Mesodermal cell (in vitro differentiated cells): ENCODE results near the gene JOSD1. TPM values are rescaled to one million over a fixed set of nuclear protein-coding genes. Genes with fewer than 3 reads are reported as not detected.
A peak's percentile ranks its signal among the peaks of the same experiment; 100 is the strongest.

Experiments
- H3K27ac ChIP-seq: 2 replicates; pipeline ENCODE4 v1.7.0; 2013; ENCODE audit warnings: mild to moderate bottlenecking, low read depth, low read length, moderate library complexity; ENCODE audit not compliant: severe bottlenecking
- H3K36me3 ChIP-seq: 2 replicates; pipeline ENCODE4 v1.7.1; 2013; ENCODE audit warnings: mild to moderate bottlenecking, low read length, moderate library complexity; ENCODE audit not compliant: control insufficient read depth, insufficient read depth
- H3K4me1 ChIP-seq: one replicate; pipeline ENCODE4 v1.7.1; 2013; ENCODE audit warnings: mild to moderate bottlenecking, low read length; ENCODE audit not compliant: insufficient read depth, control insufficient read depth, poor library complexity, severe bottlenecking
- H3K4me3 ChIP-seq: 2 replicates; pipeline ENCODE4 v1.7.0; 2013; ENCODE audit warnings: low read length, control low read depth, mild to moderate bottlenecking; ENCODE audit not compliant: insufficient read depth, poor library complexity, severe bottlenecking; ENCODE audit errors: extremely low read depth
- H3K9me3 ChIP-seq: 2 replicates; pipeline ENCODE4 v1.7.1; 2013; ENCODE audit warnings: mild to moderate bottlenecking, low read length, moderate library complexity; ENCODE audit not compliant: control insufficient read depth
- WGBS, 2 experiments: methylation state at CpG; one replicate each; pipeline ENCODE4 v1.1.5; 2013; ENCODE audit warnings: missing lambda C conversion rate in 2 of 2; ENCODE audit not compliant: insufficient coverage in 2 of 2; 5-methylcytosine and 5-hydroxymethylcytosine counted together
- polyA plus RNA-seq, 2 experiments: library from polyadenylated mRNA; stranded (reverse); fragments of 50-300 nt; gene quantifications; one replicate each; pipeline ENCODE4 v1.2.3, GENCODE V29; 2013

The JOSD1 gene
- 31.7 TPM for polyA plus RNA-seq (2013, experiment 1 of 2)
- 28.9 TPM for polyA plus RNA-seq (2013, experiment 2 of 2)

DNA sequence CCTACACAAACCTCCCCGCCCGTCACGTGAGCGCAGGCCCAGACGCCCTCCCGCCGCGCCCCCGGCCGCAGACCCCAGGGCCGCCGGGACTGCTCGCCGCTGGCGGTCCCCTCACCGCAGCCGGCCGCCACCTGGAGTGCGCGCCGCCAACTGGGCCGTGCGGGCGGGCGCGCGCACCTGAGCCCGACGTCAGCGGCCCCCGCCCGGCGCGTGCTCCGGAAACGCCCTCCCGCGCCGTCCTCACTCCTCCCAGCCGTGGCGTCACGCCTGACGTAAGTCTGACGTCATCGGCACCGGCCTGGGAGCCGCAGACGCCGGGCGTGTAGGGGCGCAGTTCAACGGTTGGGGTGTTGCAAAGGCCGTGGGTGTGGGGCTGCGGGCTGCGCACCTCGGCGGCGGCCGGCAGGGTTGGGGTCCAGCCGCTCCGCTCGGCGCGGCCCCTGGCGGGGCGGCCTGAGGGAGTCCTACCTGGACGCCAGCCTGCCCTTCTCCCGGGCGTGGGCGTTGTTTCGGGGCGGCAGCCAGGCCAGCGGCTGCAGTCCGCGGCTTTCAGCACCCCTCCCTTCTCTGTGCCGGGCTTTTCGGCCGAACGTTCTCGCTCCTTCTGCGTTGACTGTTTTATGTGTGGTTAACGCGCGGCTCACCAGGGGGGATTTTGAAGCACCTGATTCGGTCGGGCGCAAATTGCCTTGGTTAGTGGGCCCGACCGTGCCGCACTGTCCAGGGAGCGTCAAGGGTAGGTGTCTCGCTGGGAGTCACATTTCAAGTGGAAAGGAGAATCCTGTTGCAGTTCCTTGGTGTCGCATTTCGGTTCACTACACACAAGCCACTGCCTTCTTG is at the start of gene JOSD1:
Gene JOSD1, minus strand, starts transcription at position 155 of the 840 bp plus-strand sequence. CDS start 956 bp downstream, outside the sequence.
- 0% methylated on average over 62 to 75 of the region's 94 CpGs for WGBS, 2 experiments
- H3K4me1 ChIP-seq, result peaks cover 27% of the 10 kb centered on the region
- H3K4me3 ChIP-seq, result peak within 1 kb of the TSS; percentile 84
- H3K27ac ChIP-seq, result peak within 1 kb of the TSS; percentile 86
- H3K9me3 ChIP-seq, result no peaks in the 10 kb centered on the region
- H3K36me3 ChIP-seq, result peaks cover 23% of the 10 kb centered on the region

DNA sequence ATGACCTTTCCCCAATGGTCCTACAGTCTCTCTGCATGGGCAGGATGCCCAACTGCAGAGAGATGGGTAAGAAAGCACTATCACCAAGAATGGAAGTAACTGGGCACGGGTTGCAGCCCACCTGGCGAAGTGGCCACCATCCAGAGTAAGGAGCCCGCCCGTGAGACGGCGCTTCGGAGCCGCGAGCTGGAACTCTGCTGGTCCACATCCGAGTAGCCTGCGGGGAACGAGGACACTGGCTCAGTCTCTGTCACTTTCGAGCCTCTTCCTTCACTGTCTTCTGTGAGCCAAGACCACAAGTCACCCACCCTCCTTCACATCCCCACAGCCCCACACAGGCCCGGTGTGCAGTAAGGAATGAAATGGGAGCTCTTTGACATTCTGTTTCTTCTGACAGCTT is 49.4 kb upstream of the JOSD1 start:
- Histone ChIP-seq H3K36me3 (peaks cover 80% of the 10 kb centered on the region), H3K4me3 (no peak overlapping the region), H3K4me1 (peaks cover 5% of the 10 kb centered on the region), H3K27ac (no peak overlapping the region), H3K9me3 (no peaks in the 10 kb centered on the region)
- WGBS, 2 experiments, result 93 to 99% methylated on average over 12 of the region's 14 CpGs

DNA sequence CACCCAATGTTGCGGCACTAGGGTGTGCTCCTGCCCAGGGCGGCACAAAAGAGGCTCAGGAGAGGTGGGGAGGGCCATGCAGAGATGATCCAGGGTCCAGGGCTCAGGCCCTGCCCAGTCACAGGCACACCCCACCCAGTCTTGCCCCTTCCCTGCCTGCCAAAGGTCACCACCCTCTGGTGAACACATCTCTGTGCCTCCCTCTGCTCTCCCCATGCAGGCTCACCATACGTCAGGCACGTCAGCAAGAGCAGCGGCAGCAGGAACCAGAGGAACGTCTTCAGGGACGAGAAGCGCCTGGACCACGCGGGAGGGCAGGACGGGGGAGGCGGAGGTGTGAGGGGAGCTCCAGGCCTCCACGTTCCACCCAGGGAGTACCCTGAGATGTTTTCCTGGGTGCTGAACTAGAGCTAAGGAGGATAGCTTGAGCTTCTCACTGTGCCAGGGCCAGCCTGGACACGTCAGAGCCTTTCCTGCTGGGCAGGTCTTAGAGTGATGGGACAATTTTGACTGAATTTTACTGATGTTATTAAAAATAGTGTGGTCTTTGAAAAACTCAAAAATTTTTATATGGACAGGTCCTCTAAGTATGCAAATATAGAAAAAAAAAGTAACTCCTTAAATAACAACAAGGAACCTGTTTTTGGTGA is 47.9 kb upstream of the JOSD1 start:
- H3K9me3 ChIP-seq, result no peaks in the 10 kb centered on the region
- no peak overlapping the region for H3K27ac ChIP-seq
- H3K4me1 ChIP-seq, result no peaks in the 10 kb centered on the region
- peaks cover 92% of the 10 kb centered on the region for H3K36me3 ChIP-seq
- H3K4me3 ChIP-seq, result no peak overlapping the region
- WGBS, 2 experiments, result 91 to 94% methylated on average over 13 to 14 of the region's 14 CpGs

DNA sequence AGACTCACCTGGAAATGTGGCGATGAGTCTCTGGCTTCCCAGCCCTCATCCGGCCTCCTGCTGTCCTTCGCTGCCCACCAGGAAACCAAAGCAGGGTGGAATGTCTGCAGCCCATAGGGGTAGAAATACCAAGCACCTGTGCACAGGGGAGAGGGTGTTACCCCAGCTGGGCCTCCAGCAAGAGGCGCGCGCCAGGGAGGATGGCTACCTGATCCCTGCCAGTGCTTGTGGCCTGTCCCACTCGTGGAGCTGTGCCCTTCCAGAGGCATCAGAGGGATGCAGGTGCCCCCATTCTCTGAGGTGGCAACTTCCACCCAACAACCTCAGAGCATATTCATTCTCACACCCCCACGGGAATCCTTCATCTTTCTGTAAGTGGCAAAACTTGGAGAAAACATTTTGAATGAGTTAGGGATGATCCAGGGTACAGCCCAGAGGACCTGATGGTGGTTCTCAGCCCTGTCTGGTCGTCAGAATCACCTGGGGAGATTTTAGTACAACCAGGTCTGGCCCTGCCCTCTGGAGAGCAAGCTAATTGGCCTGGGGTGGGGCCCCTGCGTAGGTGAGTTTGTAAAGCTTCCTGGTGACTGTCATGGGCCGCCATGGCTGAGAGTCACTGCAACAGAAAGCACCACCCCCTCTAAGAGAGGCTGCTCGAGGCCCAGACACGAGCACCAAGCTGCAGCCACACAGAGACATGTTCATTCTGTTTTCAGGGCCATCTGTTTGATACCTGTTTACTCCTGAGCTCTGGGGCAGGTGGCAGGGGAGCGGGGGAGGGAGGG is 45.1 kb upstream of the JOSD1 start:
- WGBS, 2 experiments, result 94 to 96% methylated on average over 12 to 13 of the region's 14 CpGs
- Histone ChIP-seq H3K4me3 (no peak overlapping the region), H3K4me1 (no peaks in the 10 kb centered on the region), H3K36me3 (peaks cover 96% of the 10 kb centered on the region), H3K27ac (no peak overlapping the region), H3K9me3 (no peaks in the 10 kb centered on the region)

DNA sequence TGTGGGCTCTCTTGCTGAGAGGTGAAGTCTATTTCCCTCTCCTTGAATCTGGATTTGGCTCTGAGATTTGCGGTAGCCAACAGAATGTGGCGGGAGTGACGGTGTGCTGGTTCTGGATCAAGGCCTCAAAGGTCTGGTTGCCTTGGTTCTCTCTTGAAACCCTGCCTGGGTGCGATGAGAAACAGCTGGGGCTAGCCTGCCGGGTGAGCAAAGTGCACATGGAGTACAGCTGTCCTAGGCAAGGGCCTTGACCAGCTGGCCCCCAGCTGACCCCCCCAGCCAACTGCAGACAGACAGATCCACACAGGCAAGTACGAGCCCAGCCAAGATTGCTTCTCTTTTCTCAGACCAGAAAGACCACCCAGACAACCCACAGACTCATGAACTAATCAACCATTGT is 44.2 kb upstream of the JOSD1 start:
- WGBS, 2 experiments, result 90 to 94% methylated on average over 5 of the region's 6 CpGs
- no peaks in the 10 kb centered on the region for H3K9me3 ChIP-seq
- H3K36me3 ChIP-seq, result peaks cover 96% of the 10 kb centered on the region
- no peak overlapping the region for H3K4me3 ChIP-seq
- H3K4me1 ChIP-seq, result no peaks in the 10 kb centered on the region
- no peak overlapping the region for H3K27ac ChIP-seq

DNA sequence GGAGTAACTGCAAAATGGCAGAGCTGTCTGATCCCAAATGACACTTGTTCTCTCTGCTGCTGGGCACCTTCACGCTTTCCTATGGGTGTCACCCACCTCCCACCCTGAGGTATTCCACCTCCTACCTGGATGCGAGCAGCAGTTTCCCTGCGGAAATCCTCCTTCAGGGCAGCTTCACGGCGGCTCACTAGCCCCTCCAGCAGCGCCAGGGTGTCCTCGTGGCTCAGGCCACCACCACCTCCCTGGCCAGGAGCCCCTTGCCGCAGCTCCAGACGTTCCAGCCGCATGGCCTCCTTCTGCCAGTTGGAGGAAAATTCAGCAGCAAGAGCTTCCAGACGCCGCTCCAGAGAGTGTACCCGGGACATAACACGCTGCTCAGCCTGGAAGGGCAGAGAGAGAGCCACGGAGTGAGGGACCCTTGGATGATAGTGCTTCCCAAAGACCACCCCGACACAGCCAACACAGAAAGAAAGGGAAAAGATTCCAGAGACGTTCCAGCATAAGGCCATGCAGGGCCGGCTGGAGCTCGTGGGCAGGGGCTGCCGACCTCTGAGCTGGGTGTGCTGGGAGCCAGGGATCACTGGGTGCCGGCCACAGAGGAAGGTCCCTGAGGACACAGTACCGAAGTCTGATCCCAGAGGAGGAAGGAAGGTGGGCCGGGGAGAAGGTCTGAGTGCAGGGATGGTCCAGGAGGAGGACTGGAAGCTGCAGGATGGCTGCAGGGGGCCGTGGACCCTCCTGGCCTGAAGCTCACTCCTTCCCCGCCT is 41.6 kb upstream of the JOSD1 start:
- H3K36me3 ChIP-seq, result peaks cover 97% of the 10 kb centered on the region
- no peaks in the 10 kb centered on the region for H3K9me3 ChIP-seq
- H3K27ac ChIP-seq, result no peak overlapping the region
- whole genome bisulfite sequencing, 2 experiments, result 90 to 93% methylated on average over 22 to 25 of the region's 25 CpGs
- no peak overlapping the region for H3K4me3 ChIP-seq
- peaks cover 2% of the 10 kb centered on the region for H3K4me1 ChIP-seq

DNA sequence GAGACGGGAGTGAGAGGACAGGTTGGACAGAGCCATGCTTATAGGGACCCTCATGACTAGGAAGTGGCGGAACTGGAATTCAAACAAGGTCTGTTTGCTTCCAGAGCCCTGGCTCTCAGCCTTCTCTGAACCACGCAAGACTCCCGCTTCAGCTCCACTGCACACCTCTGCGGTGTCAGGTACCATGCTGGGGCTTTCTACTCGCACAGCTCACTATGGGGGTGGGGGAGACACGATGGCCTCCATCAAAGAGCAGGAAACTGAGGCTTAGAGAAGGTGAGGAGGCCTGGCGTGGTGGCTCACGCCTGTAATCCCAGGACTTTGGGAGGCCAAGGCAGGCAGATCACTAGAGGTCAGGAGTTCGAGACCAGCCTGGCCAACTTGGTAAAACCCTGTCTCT is 40.8 kb upstream of the JOSD1 start:
- Histone ChIP-seq H3K4me3 (no peak overlapping the region), H3K27ac (no peak overlapping the region), H3K36me3 (peaks cover 99% of the 10 kb centered on the region), H3K4me1 (peaks cover 3% of the 10 kb centered on the region), H3K9me3 (no peaks in the 10 kb centered on the region)
- 95 to 98% methylated on average over 9 of the region's 10 CpGs for WGBS, 2 experiments

DNA sequence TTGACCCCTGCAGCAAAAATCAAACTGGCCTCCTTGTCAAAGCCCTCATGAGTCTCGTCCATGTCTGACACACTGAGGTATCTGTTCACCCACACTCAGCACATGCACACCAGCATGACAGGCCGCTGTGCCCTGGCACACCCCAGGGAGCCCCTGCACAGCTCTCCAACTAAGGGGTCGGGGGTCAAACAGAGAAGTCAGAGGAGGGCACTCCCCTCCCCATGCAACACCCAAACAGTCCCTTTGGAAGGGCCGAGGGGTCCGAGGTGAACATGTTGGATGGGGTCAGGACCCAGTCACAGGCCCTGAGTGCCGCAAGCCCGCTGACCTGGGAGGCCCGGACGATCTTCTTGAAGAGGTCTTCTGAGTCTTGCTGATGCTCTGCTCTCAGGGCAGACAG is 40.4 kb upstream of the JOSD1 start:
- no peak overlapping the region for H3K4me3 ChIP-seq
- 92 to 94% methylated on average over 7 to 9 of the region's 9 CpGs for WGBS, 2 experiments
- peaks cover 99% of the 10 kb centered on the region for H3K36me3 ChIP-seq
- H3K9me3 ChIP-seq, result no peaks in the 10 kb centered on the region
- peaks cover 3% of the 10 kb centered on the region for H3K4me1 ChIP-seq
- H3K27ac ChIP-seq, result no peak overlapping the region

DNA sequence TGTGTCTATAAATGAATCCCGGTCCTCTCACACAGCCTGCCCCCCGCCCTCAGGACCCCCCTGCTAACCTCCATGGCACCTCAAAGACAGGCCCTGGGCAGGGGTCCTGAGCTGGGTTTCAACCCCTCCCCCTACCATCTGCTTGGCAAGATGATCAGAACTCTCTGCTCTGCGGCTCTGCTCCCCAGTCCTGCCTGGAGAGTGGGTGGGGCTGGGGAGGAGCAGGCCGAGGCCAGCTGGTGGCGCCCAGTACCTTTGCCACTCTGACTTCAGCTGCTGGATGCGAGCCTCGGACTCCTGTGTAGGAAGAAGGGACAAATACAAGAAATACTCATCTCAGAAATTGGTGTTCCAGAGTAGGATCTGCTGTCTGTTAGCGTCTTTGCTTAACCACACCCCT is 40.0 kb upstream of the JOSD1 start:
- Histone ChIP-seq H3K4me1 (peaks cover 3% of the 10 kb centered on the region), H3K27ac (no peak overlapping the region), H3K4me3 (no peak overlapping the region), H3K9me3 (no peaks in the 10 kb centered on the region), H3K36me3 (peaks cover 99% of the 10 kb centered on the region)
- 91 to 100% methylated on average over 1 of the region's 8 CpGs for WGBS, 2 experiments

DNA sequence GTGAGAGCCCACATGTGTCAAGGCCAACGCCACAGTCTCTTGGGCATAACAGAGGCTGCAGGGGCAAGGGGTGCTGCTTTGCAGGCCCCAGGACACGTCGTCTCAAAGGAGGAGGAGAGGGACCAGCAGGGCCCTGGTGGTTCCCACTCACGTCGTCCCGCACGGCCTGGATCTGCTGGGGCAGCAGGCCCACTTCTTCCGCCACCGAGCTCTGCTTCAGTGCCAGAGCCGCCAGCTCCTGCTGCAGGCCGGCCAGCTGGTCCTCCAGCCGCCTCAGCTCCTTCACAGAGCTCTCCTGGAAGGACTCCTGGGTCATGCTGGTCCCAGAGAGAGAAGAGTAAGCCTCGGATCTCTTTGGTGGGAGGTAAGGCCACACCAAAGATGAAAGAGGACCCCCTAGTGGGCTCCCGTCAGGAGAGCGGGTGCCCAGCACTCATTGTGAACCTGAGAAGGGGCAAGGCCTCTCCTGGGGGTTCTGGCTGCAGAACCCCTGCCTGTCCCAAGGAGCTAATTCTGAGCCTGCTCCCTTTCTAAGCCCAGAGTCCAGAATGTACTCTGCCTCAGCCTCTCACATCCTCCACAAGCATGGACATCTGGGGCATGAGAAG is 39.5 kb upstream of the JOSD1 start:
- Histone ChIP-seq H3K4me1 (peaks cover 3% of the 10 kb centered on the region), H3K27ac (no peak overlapping the region), H3K9me3 (no peaks in the 10 kb centered on the region), H3K4me3 (no peak overlapping the region), H3K36me3 (peaks cover 98% of the 10 kb centered on the region)
- WGBS, 2 experiments, result 94% methylated on average over 12 to 13 of the region's 15 CpGs
